ENCODE measurements around the gene PLVAP.
A peak's percentile ranks its signal among the peaks of the same experiment; 100 is the strongest.
"Not testable (repeated sequence)": the region's sequence is repeated elsewhere in the genome, so short reads cannot be mapped to it uniquely, and the experiment has no call there.

PLVAP gene

DNA sequence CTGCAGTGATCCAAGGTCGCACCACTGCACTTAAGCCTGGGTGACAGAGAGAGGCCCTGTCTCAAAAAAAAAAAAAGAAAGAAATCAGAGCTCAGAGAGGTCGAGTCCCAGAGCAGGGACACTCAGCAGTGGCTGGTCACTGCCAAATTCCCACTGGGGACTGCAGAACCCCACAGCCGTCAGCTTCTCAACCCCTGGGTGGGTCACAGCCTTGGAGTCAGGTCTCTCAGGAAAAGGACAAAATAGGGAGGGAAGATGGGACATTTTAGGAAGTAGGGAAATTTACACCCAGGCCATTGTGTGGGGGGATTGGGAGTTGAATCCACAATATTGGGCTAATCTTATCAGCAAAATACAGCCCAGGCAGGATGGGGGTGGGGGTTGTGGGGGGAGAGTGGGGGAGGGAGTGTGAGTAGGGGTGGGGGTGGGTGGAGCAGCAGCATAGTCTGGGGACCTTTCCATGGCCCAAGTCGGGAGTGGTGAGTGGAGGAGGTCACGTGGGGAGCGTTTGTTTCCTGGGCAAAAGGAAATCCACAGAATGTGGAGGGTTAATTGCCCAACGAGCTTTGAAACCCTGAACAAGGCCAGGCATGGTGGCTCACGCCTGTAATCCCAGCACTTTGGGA, 21.9 kb upstream of the PLVAP start:
- DNase-seq (ENCODE audit: low read depth) = no peak

DNA sequence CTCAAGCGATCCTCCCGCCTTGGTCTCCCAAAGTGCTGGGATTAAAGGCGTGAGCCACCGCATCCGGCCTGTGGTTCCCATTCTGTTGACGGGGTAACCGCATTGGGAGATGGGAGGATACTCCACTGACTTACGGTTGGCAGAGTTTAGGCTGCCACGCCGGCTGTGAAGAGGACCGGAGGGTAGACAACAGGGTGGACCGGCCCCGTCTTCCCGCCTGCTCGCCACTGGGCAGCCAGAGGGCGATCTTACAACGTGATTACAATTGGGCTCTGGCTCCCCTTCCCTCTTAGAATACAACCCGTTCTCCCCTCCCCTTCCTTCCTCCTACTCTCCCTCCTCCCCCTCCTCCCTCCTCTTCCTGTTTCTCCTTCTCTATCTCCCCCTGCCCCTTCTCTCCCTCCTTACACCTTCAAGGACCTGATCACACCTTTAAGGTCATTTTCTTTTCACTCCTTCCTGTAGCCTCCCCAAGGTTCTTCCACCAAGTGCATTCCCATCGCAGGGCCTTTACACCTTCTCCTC, 17.8 kb upstream of the PLVAP start:
- peak; percentile 73 for DNase-seq (ENCODE audit: low read depth)

DNA sequence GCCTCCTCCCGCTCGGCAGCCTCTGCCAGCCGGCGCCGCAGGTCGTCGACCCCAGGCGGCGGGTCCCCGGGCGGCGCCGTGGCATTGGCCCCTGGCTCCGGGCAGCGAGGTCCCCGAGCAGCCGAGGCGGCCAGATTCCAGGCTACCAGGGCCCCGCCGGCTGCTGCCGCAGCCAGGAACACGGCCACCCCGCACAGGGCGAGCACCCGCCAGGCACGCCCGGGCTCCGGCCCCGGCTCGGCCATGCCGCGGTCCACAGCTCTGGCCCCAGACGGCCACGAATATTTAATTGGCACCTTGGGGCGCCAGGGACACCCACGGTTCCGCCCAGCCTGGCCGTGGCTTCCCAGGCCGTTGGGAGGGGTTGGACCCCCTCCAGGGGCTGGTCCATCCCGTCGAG, 16.8 kb upstream of the PLVAP start, which contains the start of gene CCDC194:
CCDC194 (minus strand) TSS at position 283 of the 400 bp plus-strand sequence; CDS start at position 245, 38 bp downstream.
- no peak for DNase-seq (ENCODE audit: low read depth)

DNA sequence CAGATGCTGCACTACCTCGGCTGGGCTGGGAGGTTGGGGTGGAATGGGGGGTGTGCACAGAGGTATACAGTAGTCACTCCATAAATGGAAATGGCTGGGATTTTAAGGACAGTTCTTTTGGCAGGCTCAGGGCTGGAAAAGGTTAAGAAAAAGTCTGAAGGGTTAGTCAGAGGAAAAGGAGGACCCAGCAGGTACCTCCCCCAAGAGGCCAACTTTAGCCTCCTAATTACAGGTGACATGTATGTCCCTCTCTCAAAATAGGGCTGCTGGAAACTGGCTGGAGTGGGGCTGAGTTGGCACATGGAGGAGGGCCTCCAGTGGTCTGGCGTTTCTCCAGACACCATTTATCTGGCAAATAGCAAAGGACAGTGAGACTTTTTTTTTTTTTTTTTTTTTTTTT, 15.9 kb upstream of the PLVAP start:
- DNase-seq (ENCODE audit: low read depth) = peak; percentile 44

DNA sequence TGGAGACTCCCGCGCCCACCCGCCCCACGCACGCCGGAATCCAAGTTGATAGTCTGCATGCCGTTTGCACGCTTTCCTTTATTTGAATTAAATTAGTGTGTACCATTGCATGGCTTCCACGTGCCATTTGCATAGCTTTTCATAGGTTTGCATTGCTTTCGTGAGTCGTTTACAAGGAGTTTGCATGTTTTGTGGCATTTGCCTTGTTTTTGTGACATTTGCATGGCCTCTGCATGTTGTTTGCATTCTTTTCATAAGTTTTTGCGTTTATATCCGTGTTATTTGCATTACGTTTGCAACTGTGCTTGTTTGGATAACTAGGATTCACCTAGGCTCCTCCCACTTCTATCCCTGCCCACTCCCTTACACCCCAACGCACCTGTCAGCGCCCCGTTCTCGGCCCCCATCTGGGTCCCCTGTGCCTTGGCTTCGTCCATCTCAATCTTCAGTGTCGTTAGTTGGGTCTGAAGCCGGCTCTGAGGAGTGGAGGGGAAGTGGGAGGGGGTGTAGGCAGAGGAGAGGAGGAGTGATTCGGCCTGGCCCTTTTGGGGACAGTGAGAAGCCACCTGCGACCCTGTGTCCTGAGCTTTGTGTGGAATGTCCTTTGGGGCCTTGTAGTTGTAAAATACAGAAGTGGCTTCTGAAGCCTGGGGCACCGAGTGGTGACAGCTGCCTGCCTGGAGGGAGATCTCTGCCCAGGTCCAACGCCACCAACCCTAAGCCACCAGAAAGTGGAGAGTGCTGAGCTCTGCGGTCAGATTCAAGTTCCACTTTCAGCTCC, 14.4 kb upstream of the PLVAP start:
- no peak for DNase-seq (ENCODE audit: low read depth)

DNA sequence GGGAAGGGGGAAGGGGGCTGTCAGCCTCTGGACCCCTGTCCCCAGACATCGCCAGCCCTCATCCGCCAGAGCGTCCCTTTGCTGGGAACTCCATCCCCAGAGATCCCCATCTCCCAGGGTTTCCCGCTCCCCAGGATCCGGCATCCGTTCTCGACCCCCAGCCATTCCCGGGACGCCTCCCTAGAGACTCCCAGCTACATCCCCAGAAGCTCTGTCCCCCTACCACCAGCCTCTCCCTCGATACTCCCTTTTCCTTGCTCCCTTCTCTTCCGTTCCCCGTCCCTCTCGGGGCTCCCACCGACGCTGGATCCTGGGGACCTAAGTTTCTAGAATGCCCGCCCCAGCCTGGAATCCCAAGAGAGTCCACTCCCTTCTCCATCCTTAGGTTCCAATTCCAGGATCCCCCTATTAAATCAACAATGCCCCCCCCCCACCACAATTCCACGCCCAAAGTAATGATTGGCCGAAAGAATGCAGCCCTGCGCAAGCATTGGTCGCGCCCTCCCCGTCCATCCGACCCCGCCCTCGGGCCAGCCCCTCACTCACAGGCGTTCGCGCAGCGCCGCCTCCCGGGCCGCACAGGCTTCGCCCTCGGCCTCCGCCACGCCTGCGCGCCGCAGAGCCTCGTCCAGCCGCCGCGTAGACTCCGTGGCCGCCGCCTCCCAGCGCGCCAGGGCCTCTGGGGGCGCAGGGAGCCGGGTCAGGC, 13.7 kb upstream of the PLVAP start:
- DNase-seq (ENCODE audit: low read depth) = peak; percentile 93

DNA sequence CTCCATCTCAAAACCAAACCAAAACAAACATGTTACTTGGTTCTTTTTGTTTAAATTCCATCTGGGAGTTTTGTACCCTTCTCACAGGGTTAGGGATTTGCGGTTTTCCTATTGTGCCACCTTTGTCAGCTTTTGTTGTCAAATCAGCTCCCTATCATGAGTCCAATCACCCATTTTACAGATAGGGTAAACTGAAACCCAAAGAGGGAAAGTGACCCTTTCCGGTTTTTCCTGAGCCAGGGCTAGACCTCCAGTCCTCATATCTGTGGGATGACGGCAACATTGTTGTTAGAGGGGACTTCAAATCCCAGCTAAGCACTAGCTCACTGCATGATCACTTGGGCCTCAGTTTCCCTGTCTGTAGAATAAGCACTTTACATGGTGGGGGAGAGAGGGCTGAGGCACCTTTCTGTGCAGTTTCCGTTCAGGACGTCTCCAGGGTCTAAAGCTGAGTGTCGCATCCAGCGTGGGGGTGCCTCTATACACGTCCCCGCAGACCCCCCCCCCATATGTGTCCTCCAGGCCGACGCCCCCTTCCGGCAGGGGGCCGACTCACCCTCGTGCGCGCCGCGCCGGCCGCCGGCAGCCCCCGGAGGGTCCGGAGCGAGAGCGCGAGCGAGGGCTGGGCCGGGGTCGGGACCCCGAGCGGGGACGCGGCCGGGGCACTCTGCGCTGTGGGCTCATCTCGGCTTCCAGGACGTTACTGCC, 13.0 kb upstream of the PLVAP start:
- no peak for DNase-seq (ENCODE audit: low read depth)

DNA sequence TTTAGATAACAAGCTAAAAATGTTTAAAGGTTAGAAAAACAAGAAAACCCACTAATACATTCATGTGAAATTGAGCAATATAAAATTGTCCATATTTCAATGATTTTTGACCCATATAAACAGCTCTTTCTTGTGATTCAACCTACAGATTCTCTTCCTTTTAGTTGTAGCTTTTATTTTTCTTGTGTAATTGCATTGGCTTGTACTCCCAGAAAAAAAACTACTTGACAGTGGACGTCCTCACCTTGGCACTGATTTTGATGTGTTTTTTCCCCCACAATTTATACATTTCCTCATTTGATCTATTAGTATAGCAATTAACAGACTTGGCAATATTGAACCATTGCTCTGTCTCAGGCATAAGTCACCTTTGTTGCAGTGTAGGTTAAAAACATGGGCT, 12.1 kb upstream of the PLVAP start:
- DNase-seq (ENCODE audit: low read depth) = no peak

DNA sequence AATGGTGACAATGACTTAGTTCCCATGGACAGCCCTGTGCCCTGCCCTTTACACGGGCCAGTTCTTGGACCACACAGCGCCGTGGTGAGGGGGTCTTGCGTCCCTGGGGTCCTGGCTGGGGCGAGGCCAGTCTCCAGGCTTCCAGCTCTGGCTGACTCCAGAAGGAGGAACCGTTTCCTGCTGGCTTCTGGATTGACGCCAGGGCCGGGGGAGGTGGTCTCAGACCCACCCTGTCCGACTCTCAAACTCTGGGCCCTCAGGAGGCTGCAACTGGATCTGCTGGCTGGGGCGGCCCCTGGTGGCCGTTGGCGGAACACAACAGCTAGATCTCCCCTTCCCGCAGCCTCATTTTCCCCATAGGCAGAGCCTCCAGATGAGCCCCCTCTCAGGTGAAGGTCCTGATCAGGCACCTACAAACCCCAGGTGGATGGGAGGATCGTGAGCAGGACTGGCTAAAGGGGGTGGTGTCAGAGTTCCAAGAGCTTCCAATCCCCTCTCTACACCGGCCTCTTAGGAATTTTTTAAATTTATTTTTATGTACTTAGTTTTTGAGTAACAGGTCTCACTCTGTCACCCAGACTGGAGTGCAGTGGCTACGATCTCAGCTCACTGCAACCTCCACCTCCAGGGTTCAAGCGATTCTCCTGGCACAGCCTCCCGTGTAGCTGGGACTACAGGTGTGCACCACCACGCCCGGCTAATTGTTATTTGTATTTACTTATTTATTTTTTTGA, 8.9 kb upstream of the PLVAP start:
- DNase-seq (ENCODE audit: low read depth) = peak; percentile 62

DNA sequence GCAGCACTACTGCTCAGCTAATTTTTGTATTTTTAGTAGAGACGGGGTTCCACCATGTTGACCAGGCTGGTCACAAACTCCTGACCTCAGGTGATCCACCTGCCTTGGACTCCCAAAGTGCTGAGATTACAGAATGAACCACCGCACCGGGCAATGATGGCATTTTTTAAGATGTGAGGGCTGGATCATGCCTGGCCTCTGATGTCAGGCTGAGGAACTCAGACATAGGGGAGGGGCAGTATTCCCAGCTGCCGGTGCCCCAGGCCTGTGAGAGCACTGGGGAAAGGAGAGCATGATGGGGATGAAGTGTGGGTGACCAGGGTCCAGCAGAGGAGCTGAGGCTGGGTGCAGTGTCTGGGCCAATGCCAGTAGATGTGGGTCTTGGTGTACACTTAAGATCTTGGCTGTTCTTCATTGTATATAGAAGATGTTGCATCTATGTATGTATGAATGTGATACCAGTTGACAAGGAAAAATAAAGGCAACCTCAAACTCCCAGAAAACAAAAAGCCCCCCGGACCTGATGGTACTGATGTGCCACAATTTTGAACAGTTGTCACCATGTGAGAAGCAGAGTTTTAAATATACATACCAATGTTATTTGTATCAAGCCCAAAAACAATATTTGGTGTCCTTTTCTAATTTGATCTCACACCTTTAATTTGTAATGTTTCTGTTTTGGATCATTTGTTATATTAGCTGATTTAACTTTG, 3.4 kb upstream of the PLVAP start:
- DNase-seq (ENCODE audit: low read depth) = no peak

DNA sequence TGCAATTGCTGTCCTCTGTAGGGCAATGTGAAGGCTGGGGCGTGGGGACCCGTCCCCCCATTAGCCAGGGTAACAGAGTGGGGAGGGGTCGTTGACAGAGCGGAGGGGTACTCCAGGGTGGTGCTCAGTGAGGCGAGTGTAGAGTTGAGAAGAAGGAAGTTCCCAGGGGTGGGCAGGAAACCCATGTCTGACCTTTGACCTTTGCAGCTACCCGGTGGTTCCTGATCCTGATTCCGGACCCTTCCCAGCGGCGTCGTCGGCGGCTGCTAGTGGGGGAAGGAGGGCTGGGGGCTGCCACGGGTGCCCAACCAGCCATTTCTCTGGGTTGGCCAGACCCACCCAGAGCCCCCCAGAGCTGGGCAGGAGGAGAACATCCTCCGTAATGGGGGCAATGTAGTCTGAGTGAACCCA, 2.1 kb upstream of the PLVAP start:
- DNase-seq (ENCODE audit: low read depth) = no peak

DNA sequence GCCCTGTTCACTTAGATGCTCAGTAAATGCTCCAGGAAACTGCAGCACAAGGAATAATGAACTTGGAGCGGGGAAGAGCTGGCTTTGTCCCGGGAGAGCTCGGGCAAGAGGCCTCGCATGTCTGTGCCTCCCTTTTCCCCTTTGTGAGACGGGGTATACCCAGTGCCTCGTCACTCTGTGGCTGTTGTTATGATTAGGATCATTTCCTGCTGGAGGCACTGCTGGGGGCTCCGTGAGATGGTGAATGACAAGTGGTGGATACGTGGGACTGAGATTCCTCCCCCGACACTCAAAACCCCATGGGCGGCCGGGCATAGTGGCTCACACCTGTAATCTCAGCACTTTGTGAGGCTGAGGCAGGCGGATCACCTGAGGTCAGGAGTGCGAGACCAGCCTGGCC, 1.1 kb upstream of the PLVAP start:
- DNase-seq (ENCODE audit: low read depth) = no peak

DNA sequence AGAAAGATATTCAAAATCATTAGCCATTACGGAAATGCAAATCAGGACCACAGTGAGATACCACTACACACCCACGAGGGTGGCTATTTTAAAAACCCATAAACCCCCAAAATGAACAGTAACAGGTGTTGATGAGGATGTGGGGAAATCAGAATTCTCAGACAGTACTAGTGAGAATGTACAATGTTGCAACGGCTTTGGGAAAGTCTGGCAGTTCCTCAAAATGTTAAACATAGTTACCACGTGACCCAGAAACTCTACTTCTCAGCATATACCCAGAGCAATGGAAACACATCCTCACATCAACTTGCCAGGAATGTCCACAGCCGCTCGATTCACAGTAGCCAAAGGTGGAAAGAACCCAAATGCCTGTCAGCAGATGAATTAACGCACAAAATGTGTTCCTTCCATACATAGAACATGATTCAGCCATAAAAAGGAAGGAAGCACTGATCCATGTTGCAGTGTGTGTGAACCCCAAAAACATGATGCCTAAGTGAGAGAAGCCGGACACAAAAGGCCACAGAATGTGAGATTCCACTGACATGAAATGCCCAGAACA, 7.0 kb downstream of the PLVAP start:
- DNase-seq (ENCODE audit: low read depth) = peak; percentile 37

DNA sequence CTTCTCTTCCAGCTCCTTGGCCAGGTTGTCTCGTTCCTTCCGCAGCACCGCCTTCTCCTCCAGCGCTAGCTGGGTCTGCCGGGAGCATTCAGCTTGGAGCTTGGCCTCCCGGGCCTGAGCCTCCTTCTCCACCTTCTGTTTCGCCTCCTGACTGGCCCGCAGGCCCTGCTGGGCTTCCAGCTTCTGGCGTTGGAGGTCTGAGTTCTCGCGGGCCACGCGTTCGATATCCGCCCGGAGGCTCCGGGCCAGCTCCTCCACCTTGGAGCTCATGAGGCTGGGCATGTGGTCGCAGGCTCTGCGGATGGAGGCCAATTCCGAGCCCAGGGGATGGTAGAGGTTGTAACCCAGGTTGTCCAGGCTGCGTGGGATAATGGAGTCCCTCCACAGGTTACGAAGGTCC, 11.8 kb downstream of the PLVAP start:
- no peak for DNase-seq (ENCODE audit: low read depth)

DNA sequence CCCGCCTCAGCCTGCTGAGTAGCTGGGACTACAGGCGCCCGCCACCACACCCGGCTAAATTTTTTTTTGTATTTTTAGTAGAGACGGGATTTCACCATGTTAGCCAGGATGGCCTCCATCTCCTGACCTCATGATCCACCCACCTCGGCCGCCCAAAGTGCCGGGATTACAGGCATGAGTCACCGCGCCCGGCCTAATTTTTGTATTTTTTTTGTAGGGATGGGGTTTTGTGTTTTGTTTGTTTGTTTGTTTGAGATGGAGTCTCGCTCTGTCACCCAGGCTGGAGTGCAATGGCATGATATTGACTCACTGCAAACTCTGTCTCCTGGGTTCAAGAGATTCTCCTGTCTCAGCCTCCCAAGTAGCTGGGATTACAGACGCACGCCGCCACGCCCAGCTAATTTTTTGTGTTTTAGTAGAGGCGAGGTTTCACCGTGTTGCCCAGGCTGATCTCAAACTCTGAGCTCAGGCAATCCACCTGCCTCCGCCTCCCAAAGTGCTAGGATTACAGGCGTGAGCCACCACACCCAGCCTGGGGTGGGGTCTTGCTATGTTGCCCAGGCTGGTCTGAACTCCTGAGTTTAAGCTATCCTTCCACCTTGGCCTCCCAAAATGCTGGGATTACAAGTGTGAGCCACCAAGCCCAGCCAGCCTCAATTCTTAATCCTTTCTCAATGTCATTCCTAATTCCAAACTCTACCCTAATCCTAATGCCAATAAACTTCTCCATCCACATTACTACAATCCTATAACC, 13.1 kb downstream of the PLVAP start:
- not testable (repeated sequence) for DNase-seq (ENCODE audit: low read depth)

DNA sequence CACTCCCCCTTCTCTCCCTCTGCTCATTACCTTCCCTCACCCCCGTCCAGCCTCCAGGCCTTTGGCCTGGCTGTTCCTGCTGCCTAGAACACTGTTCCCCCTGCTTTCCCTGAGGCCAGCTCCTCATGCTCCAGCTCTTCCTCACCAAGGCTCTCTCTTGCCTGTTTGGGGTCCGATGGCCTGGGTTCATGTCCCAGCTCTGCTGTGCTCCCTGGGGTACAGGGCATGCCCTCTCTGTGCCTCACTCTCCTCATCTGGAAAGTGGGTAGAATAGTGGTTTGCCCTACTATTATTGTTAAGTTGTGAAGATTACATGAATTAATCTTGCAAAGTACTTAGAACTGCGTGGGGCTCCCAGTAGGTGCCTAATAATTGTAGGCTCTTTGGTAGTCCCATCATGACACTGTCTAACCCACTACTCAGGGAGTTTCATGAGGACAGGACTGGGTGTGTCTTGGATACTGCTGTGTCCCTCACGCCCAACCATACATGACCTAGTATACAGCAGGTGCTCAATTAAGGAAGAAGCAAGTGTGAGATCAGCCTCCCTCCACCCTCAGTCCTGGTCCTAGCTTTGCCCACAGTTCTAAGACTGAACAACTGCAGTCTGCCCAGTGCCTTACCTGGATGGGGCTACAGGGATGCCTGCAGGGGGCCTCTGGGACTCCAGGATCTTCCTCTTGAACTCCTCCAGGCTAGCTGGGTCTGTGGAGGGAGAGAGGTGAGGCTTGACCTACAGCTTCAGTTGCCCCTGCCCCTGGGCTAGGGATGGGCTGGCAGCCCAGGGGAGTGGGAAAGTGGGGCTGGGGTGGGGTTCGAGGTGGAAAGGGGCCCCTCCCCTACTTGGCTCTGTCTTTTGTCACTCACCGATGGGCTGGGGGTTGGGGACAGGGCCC, 17.0 kb downstream of the PLVAP start:
- no peak for DNase-seq (ENCODE audit: low read depth)

DNA sequence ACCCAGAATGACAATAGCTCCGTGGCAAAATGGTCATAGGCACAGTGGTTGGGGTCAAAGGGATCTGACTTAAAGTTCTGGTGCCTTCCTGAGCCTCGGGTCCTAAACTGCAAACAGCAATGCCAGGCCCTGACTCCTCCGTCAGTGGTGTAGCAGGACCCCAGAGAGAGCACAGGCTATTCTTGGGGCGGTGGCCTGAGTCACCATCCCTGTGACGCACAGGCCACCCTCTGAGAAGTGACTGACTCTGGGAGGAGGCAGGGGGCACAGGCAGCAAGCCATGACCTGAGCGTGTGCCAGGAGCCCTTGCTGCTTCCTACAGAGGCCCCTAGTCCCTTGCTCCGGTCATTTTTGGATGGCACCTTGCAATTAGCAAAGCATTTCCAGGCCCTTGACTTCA, 18.7 kb downstream of the PLVAP start:
- peak; percentile 53 for DNase-seq (ENCODE audit: low read depth)

DNA sequence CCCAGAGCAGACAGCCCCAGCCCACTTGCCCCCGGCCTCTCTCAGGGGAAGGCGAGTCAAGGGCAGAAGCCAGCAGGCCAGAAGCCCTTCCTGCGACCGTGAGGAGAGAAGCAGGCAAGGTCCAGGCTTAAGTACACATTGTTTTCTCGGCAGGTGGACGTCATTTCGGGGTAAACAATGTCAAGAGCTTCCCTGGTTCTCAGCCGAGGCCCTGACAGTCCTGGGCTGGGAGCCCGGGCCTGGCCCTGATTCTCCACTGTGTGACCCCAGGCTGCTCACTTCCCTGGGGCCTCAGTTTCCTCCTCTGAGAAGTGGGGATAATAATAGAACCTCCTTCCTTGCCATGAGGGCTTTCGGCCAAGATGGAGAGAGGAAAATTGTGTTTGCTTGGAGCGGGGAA, 19.4 kb downstream of the PLVAP start:
- no peak for DNase-seq (ENCODE audit: low read depth)

Data from EH (cell line).